Lower leg skin (tissue), 3 donors: ENCODE measurements around the gene SLBP.

ENCODE experiments used
- CTCF ChIP-seq, 3 donors: fragments of 450-650 bp; IDR thresholded peaks; one replicate each; pipeline ENCODE4 v1.5.1; 2016; ENCODE audit warnings: antibody characterized with exemption in 3 of 3, mild to moderate bottlenecking in 3 of 3, moderate library complexity in 2 of 3
- POLR2A ChIP-seq, 2 donors: fragments of 450-650 bp; IDR thresholded peaks; one replicate each; pipeline ENCODE4 v1.6.1; 2016 to 2017; ENCODE audit warnings: antibody characterized with exemption in 2 of 2, mild to moderate bottlenecking in 1 of 2, moderate library complexity in 1 of 2

- TF ChIP-seq CTCF (IDR thresholded peaks at IDR 0.05), result peak in 1 of 3 donors; percentile 87
- TF ChIP-seq POLR2A (IDR thresholded peaks at IDR 0.05), result no peak
Measured at GRCh38 chr4:1726146-1726934, 14.2 kb upstream of the SLBP start.
